ENCODE results near the gene ABCA13. TPM values are rescaled to one million over a fixed set of nuclear protein-coding genes. Genes with fewer than 3 reads are reported as not detected.
"Not testable (repeated sequence)": the region's sequence is repeated elsewhere in the genome, so short reads cannot be mapped to it uniquely, and the experiment has no call there.

Gene ABCA13, protein sequence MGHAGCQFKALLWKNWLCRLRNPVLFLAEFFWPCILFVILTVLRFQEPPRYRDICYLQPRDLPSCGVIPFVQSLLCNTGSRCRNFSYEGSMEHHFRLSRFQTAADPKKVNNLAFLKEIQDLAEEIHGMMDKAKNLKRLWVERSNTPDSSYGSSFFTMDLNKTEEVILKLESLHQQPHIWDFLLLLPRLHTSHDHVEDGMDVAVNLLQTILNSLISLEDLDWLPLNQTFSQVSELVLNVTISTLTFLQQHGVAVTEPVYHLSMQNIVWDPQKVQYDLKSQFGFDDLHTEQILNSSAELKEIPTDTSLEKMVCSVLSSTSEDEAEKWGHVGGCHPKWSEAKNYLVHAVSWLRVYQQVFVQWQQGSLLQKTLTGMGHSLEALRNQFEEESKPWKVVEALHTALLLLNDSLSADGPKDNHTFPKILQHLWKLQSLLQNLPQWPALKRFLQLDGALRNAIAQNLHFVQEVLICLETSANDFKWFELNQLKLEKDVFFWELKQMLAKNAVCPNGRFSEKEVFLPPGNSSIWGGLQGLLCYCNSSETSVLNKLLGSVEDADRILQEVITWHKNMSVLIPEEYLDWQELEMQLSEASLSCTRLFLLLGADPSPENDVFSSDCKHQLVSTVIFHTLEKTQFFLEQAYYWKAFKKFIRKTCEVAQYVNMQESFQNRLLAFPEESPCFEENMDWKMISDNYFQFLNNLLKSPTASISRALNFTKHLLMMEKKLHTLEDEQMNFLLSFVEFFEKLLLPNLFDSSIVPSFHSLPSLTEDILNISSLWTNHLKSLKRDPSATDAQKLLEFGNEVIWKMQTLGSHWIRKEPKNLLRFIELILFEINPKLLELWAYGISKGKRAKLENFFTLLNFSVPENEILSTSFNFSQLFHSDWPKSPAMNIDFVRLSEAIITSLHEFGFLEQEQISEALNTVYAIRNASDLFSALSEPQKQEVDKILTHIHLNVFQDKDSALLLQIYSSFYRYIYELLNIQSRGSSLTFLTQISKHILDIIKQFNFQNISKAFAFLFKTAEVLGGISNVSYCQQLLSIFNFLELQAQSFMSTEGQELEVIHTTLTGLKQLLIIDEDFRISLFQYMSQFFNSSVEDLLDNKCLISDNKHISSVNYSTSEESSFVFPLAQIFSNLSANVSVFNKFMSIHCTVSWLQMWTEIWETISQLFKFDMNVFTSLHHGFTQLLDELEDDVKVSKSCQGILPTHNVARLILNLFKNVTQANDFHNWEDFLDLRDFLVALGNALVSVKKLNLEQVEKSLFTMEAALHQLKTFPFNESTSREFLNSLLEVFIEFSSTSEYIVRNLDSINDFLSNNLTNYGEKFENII (N-terminal part only)
- polyA plus RNA-seq (ENCODE audit: insufficient read length in 10 of 10), result under 1 TPM; 0.01 to 0.25 (median 0.13) TPM
- long read RNA-seq, donor 1, result 0 reads
- long read RNA-seq, donor 2, result 0 reads
- long read RNA-seq, donor 3, result 0 reads
- long read RNA-seq, donor 4, result 0 reads
- long read RNA-seq, donor 5, result 0 reads
- long read RNA-seq, donor 6, result 0 reads
- long read RNA-seq, donor 7, result 0 reads
- long read RNA-seq, donor 8, result 0 reads
- long read RNA-seq, donor 9, result 0 reads

DNA sequence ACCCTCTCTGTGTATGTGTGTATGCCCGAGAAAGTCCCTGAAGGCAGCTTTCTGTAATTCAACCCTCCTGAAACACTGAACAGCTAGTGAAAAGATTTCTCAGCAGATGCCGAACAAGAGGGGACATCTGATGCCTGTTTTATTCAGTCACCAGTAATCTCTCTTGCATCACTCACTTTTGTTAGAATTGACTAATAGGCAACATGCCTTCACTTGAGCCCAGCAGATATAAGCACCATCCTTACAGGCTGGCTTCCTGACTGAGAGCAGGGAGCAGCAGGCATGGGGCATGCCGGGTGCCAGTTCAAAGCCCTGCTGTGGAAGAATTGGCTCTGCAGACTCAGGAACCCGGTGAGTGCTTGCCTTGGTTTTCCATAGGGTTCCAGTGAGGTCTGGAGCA is at the start of gene ABCA13:
Gene ABCA13 (plus strand): TSS at position 257 of the 400 bp plus-strand sequence. CDS start 26 bp downstream, at position 283.
- DNase-seq, result no peak

DNA sequence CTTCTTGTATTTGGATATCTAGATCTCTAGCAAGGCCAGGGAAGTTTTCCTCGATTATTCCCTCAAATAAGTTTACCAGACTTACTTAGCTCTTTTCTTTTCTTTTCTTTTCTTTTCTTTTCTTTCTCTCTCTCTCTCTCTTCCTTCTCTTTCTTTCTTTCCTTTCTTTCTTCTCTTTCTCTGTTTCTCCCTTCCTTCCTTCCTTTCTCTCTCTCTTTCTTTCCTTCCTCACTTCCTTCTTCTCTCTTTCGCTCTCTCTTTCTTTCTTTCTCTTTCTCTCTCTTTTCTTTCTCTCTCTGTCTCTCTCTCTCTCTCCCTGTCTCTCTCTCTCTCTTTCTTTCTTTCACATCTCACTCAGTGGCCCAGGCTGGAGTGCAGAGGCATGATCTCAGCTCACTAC is 45.2 kb upstream of the ABCA13 start:
- DNase-seq, result no peak

DNA sequence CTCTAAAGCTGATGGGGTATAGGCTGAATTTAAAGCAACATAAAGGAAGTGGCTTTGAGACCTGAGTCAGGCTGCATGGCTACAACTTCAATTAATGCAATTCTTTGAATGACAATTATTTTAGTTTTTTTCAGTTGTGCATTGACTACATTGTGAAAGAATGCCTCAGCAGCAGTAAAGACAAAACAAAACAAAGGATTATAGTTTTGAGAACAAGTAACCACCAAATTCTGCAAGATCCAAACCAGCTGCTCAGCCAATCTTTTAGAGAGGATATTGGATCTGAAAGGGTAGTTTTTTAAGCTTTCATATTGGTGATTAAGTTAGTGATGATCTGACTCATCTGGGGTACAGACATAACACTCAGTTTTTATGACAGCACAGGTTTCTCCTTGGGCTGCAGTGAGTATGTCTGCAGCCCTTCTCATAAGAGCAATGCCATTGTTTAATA is 40.6 kb upstream of the ABCA13 start:
- DNase-seq, result peak in 1 of 3 donors; percentile 41

DNA sequence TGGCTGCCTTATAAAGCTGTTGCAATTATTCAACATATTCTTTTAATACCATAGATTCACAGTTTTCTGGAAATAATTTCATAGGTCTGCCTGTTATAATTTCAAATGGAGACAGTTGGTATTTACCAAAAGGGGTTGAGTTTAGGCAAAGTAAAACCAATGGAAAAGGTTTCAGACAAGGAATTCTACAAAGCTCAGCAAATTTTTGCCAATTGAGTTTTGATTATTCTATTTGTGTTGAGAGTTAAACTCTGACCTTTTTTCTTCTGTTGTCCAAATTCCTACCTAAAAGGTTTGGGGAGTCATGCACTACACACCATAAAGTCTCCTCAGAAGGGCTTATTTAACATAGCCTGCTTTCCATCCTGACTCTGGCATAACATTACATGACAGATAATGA is 38.5 kb upstream of the ABCA13 start:
- no peak for DNase-seq

DNA sequence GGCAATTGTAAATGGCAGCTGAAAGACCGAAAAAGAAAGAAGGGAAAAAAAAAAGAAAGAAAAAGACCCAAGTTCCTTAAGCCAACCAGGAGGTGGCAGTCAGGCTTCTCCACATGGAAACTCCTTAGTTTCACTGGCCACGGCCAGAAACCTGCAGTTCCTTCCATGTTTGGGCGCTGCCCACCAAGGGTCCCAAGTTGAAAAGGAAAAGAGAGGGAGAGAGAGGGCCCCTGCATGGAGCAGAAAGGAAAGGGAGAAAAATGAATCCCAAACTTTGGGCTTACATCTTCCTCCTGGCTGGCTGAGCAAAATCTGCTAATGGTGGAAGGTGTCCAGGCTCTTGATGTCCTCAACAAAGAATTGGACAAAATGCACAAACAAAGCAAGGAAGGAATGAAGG is 31.8 kb upstream of the ABCA13 start:
- no peak for DNase-seq

DNA sequence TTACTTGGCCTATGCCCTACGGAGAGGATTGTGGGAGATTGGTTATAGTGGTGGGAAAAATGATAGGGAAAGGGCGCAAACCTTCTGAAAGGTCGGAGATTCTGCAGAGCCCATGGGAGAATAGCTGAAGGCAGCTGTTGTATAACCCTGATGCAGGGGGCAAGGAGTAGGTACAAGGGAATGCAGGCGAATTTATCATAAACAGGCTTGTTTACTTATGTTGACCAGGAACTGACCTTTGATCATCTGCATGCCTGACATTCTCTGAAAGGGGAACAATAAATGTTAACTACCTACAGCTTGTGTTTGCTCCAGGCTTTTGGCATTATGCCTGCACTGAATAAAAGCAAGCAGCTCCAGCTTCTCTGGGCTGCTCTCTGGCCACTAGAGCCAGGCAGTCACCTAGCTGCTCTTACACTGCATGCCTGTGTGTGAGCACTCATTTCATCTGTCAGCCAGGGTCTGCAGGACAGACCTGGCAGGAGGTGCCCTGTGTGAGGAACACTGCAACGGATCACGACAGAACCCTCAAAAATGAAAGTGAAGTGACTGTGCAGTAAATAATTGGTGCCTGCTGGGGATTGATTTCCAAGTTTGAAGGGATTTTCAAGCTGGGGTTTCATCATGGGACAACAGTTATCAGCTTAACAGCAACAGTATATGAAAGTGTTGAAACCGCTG is 31.1 kb upstream of the ABCA13 start:
- peak in 1 of 3 donors; percentile 17 for DNase-seq

DNA sequence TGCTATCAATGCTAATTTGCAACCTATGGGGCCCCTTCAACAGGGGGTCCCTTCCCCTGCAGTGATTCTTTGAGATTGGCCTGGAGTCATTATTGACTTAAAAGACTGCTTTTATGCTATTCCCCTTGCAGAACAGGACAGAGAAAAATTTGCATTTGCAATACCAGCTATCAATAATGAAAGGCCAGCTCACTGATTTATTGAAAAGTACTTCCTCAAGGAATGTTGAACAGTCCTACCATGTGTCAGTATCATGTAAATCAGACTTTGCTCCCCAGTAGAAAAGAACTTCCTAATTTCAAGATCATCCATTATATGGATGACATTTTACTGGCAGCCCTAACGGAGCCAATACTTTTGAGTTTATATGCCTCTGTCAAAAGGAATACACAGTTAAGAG is 29.7 kb upstream of the ABCA13 start:
- DNase-seq, result no peak

DNA sequence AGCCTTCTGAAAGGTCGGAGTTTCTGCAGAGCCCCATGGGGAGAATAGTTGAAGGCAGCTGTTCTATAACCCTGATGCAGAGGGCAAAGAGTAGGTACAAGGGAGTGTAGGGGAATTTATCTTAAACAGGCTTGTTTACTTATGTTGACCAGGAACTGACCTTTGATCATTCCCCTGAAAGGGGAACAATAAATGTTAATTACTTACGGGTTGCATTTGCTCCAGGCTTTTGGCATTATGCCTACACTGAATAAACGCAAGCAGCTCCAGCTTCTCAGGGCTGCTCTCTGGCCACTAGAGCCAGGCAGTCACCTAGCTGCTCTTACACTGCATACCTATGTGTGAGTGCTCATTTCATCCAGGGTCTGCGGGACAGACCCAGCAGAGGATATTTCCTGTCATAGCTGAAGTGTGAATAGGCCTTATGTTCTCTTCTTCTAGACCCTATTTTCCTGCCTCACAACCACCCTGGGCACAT is 26.9 kb upstream of the ABCA13 start:
- DNase-seq, result no peak

DNA sequence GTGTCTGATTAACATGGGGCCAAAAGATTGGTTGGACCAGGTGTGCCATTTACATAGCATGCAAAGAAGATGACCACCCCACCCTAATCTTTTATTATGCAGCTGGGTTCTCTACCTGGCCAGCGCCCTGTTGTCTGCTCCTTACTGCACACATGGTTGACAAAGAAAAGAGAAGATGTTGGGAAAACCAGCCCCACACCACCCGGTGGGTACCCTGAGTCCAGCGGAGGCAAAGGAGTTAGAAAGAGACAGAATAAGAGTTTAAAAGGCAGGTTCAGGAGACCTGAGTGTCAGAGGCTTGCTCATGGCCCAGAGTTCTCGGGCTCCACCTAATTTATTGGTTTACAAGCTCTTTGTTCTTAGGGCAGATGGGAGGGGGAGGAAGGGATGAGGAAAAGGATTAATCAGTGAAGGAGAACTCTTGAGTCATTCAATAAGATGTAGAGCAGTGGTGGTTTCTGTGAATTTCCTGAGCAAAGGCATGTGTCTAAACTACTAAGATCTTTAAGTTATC is 24.1 kb upstream of the ABCA13 start:
- no peak for DNase-seq

DNA sequence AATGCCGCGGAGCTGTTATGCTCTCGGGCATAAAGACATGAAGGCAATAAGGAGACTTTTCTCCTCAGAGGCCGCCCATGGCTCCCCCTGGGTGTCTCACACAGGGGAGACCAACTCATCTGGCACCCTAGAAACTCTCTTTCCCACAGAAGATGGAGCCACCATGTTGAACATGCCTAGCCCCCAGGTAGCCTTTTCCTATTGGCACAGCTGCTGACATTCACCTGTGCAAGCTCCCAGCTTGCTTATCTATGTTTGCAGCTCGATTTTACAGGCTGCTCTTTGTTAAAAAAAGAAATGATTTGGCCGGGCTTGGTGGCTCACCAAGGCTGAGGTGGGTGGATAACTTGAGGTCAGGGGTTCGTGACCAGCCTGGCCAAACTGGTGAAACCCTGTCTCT is 23.6 kb upstream of the ABCA13 start:
- not testable (repeated sequence) for DNase-seq

DNA sequence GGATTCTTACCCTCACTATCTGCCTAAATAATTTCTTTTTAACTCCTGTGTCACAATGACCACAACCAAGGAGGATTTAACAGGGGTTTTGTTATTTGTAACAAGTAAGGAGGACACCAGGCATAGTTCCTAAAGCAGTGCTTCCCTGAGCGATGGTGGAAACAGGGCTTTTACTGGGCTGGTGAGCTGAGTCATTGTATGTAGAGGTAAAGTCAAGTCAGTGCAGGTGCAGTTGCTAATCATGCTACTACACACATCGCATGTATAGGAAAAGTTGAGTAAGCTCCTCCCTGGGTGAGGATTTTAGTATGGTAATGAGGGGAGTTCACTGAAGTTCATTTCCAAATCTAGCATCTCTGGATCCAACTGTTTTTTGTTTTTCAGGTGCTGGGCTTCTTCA is 22.9 kb upstream of the ABCA13 start:
- no peak for DNase-seq

DNA sequence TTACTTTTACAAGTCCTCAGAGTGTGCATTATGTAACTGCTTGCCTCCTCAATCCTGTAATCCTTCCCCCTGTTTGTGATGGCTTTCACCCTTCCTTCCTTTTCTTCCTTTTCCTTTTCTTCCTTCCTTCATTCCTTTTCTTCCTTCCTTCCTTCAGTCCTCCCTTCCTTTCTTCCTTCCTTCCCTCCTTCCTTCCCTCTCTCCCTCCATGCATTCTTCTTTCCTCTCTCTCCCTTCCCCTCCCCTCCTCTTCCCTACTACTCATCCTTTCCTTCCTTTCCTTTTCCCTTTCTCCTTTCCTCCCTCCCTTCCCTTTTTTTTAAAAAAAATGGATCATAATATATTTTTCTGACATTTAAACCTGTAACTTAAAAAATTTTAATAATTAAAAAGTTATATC is 22.2 kb upstream of the ABCA13 start:
- no peak for DNase-seq

DNA sequence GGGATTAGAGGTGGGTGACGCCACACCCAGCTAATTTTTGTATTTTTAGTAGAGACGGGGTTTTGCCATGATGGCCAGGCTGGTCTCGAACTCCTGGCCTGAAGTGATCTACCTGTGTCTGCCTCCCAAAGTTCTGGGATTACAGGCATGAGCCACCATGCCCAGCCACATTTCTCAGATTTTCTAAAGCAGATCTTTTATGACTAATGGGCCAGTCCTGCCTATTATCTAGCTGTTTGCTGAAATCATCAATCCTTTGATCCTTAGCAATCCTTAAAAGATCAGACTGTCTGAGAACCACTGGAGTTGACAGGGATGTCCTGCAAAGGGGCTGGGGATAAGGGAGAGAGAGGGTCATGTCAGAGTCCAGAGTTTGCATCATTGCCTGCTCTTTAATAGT is 21.2 kb upstream of the ABCA13 start:
- no peak for DNase-seq

DNA sequence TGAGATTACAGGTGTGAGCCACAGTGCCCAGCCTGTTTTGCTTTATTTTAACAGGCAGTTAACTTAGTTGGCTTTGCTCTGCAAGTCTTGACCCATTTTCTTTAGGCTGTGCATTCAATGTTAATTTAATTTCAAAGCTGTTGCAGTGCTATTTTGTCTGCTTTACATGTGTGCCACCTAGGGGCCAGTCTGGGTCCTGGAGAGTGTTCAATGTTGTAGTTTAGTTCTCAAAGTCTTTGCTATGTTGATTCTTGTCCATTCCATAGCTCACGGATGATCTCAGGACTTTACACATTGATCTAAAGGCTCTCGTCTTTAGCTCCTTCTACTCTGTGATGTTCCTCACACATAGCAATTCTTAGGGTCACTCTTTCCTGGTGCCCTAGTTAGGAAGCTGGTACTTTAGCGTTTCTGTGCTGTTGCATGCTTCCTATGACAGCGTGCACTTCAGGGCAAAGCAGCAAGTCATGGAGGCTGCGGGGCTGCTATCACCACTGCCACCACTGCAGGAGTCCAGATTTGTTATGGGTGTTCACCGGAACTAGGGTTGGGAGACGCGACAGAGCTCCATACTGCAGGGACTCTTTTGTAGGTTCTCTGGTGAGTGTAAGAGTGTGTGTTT is 16.4 kb upstream of the ABCA13 start:
- no peak for DNase-seq

DNA sequence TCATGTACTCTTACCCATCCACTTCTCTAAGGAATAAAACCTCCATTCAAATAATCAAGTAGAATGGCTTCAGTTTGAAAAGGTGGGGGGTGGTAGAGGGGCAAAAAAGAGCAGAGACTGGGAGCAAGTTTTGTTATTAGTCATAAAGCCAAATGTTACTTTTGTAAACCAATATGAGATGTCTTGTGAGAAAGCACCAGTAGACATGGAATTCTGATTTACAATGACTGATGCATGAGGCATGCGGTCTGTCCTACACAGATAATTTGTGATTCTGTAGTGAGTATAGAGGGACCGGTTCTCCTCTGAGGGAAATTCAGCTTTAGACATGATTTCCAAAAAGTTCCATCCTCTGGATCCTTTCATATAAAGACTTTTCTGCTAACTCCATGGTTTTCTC is 12.9 kb upstream of the ABCA13 start:
- peak in 1 of 3 donors; percentile 43 for DNase-seq

DNA sequence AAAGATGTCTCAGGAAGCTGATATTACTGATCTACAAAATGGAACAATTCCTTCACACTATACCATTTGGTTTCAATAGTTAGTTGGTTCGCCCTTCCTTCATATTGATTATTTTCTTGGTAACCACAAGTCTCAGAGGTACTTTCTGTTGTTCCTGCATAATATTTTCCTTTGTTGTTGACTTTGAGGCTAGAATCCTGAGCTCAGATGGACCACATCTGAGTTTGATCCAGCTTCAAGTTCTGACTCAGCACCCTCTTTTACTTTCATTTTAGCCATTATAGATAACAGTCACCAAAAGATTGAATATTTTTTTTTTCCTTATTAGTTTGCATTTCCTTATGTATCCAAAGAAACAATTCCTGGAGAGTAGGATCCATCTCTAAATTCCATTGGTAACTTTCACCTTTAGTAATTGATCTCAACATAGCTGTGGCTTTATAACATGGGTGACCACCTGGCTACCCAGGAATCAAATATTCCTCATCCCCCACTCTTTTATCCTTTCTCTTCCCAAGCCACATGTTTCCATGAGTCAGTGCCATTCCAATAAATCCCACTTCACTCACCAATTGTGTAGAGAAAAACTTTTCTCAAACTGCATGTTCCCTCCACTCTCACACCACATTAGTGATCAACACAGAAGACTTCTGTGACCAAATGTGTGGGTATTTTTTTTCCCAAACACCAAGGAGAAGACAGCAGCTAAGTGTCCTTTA is 9.7 kb upstream of the ABCA13 start:
- DNase-seq, result no peak

DNA sequence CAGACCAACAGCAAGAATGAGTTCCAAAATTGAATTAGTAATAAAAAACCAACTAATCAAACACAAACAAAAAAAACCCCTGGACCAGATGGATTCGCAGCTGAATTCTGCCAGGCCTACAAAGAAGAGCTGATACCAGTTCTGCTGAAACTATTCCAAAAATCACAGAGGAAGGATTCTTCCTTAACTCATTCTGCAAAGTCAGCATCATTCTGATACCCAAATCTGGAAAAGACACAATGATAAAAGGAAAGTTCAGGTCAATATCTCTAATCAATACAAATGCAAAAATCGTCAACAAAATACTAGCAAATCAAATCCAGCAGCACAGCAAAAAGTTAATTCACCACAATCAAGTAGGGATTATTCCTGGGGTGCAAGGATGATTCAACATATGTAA is 6.1 kb upstream of the ABCA13 start:
- DNase-seq, result no peak

DNA sequence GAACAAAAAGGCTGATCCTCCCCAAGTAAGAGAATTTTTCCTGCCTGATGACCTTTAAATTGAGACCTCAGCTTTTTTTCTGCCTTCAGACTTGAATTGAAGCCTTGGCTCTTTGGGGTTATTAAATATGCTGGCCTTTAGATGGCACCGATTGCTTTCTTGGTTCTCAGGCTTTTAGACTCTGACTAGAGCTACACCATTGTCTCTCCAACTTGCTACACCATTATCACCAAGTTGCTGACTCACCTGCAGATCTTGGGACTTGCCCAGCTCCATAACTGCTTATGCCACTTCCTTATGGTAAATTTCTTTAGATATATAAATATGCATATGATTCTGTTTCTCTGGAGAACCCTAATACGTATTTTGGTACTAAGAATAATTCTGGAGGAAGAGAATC is 3.1 kb upstream of the ABCA13 start:
- DNase-seq, result no peak

DNA sequence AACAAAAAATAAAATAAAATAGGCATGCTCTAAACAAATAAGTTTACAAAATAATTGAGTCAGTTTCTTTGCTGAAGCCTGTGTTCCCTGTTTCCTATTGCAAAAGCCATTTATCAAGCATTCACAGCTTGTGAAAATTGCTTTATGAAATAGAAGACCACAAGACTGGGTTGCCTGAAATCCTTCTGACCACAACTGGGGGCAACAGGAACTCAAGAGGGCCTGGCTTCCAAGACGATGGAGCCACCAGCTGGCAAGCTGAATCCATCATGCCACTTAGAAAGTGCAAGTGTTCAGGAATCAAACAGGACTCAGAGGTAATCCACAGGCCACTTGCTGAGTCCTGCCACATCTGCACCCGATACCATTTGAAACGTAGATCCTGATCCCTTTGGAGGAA is 752 bp upstream of the ABCA13 start:
- DNase-seq, result no peak
